PFSK-1 (cell line): ENCODE results near the gene MYRFL.

ENCODE experiments used
- POLR2AphosphoS5 ChIP-seq: IDR thresholded peaks from 2 replicates; pipeline ENCODE4 v1.6.1; 2012; ENCODE audit warnings: low read depth, mild to moderate bottlenecking, control low read depth, low read length, moderate library complexity
- TAF1 ChIP-seq: IDR thresholded peaks from 2 replicates; pipeline ENCODE4 v1.6.1; 2012; ENCODE audit warnings: low read length, control low read depth, borderline replicate concordance; ENCODE audit not compliant: insufficient read depth

DNA sequence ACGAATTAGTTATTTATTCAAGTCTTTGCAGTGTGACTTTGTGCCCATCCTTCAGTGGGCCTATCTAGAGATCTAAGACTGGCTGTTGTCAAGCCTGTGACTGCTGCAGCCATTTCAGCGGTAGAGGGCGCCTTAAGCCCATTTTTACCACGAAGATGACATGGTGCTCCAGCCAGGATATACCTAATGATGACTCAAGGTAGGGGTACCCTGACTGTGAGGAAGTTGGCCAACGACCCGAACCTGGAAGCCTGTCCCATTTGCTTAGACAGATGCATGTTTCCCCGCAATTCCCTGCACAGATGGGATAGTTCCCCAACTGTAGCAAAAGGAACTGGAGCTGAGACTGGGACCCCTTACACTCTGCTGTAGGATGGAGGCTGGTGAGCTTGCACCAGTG is 45.1 kb upstream of the MYRFL start:
- TF ChIP-seq TAF1 (no peak), POLR2AphosphoS5 (no peak)
